GM23338 (cell line): ENCODE data around the gene NID1. TPM values are rescaled to one million over a fixed set of nuclear protein-coding genes. Genes with fewer than 3 reads are reported as not detected.

ENCODE experiments used
- ATAC-seq: fragments of 200-7000 bp; cut with Tn5 transposase; 3 replicates; pipeline ENCODE4 v1.9.1; 2020
- DNase-seq: peaks from one replicate; pipeline ENCODE4 v3.0.0-alpha.2; 2015; ENCODE audit warnings: low spot score
- H2AFZ ChIP-seq: fragments of 200-600 bp; sonication (generic); 2 replicates; pipeline ENCODE4 v1.8.0; 2016; ENCODE audit warnings: antibody characterized with exemption, mild to moderate bottlenecking, moderate library complexity
- H3F3A ChIP-seq: fragments of 200-600 bp; sonication (generic); replicated peaks from 2 replicates; pipeline ENCODE4 v1.8.0; 2017; ENCODE audit warnings: antibody characterized with exemption, mixed run types, low read depth
- H3K27ac ChIP-seq: fragments of 200-600 bp; sonication (generic); 2 replicates; pipeline ENCODE4 v1.6.1; 2016; ENCODE audit warnings: low read depth
- H3K27me3 ChIP-seq: fragments of 200-600 bp; sonication (generic); 2 replicates; pipeline ENCODE4 v1.8.0; 2016; ENCODE audit warnings: mild to moderate bottlenecking, mixed run types, moderate library complexity; ENCODE audit not compliant: insufficient read depth
- H3K36me3 ChIP-seq: fragments of 200-600 bp; sonication (generic); 2 replicates; pipeline ENCODE4 v1.8.0; 2016; ENCODE audit warnings: mild to moderate bottlenecking; ENCODE audit not compliant: insufficient read depth
- H3K4me1 ChIP-seq: fragments of 200-600 bp; sonication (generic); 2 replicates; pipeline ENCODE4 v1.8.0; 2016; ENCODE audit warnings: mild to moderate bottlenecking, moderate library complexity; ENCODE audit not compliant: insufficient read depth
- H3K4me2 ChIP-seq: fragments of 200-600 bp; sonication (generic); 2 replicates; pipeline ENCODE4 v1.7.1; 2017; ENCODE audit warnings: mixed run types
- H3K4me3 ChIP-seq: fragments of 200-600 bp; sonication (generic); 2 replicates; pipeline ENCODE4 v1.6.1; 2016; ENCODE audit warnings: mixed run types
- H3K79me2 ChIP-seq: fragments of 200-600 bp; sonication (generic); replicated peaks from 2 replicates; pipeline ENCODE4 v1.8.0; 2017; ENCODE audit warnings: mild to moderate bottlenecking; ENCODE audit not compliant: insufficient read depth
- H3K9me2 ChIP-seq: fragments of 200-600 bp; sonication (generic); 2 replicates; pipeline ENCODE4 v1.8.0; 2017; ENCODE audit not compliant: insufficient read depth
- H4K20me1 ChIP-seq: fragments of 200-600 bp; sonication (generic); replicated peaks from 2 replicates; pipeline ENCODE4 v1.8.0; 2017; ENCODE audit warnings: mild to moderate bottlenecking; ENCODE audit not compliant: insufficient read depth
- H3K27ac Mint-ChIP-seq: 2 replicates; pipeline ENCODE4 v1.8.0; 2020; ENCODE audit warnings: inconsistent platforms, mild to moderate bottlenecking, moderate library complexity, mixed read lengths
- H3K27me3 Mint-ChIP-seq: 3 replicates; pipeline ENCODE4 v1.8.0; 2022; ENCODE audit warnings: low read depth, mild to moderate bottlenecking, moderate library complexity, mixed read lengths, inconsistent platforms; ENCODE audit not compliant: insufficient read depth, poor library complexity
- H3K36me3 Mint-ChIP-seq: 3 replicates; pipeline ENCODE4 v1.8.0; 2021; ENCODE audit warnings: low read depth, mild to moderate bottlenecking, inconsistent platforms, moderate library complexity, mixed read lengths
- H3K4me1 Mint-ChIP-seq: 3 replicates; pipeline ENCODE4 v1.8.0; 2020; ENCODE audit warnings: mild to moderate bottlenecking, inconsistent platforms, mixed read lengths
- H3K4me3 Mint-ChIP-seq: 3 replicates; pipeline ENCODE4 v1.8.0; 2021; ENCODE audit warnings: moderate library complexity, mild to moderate bottlenecking, inconsistent platforms, mixed read lengths
- H3K9me3 Mint-ChIP-seq: 3 replicates; pipeline ENCODE4 v1.8.0; 2020; ENCODE audit warnings: moderate library complexity, mild to moderate bottlenecking, inconsistent platforms, mixed read lengths
- CTCF ChIP-seq, 2 experiments: fragments of 200-600 bp in 1 of 2; sonication (generic) in 1 of 2; conservative IDR thresholded peaks; 2 replicates each; pipeline versions ENCODE4 v1.5.1 to v1.6.1; 2016 to 2017; ENCODE audit warnings: antibody characterized with exemption in 2 of 2, low read depth in 2 of 2, mild to moderate bottlenecking in 2 of 2, moderate library complexity in 1 of 2
- ETS1 ChIP-seq: IDR thresholded peaks from 2 replicates; pipeline ENCODE4 v1.6.1; 2016; ENCODE audit warnings: antibody characterized with exemption
- EZH2 ChIP-seq: fragments of 200-600 bp; sonication (generic); IDR thresholded peaks from one replicate; pipeline ENCODE4 v1.8.0; 2017; ENCODE audit warnings: antibody characterized with exemption, mild to moderate bottlenecking, low read depth; ENCODE audit not compliant: unreplicated experiment
- JUNB ChIP-seq: IDR thresholded peaks from one replicate; pipeline ENCODE4 v1.6.1; 2016; ENCODE audit warnings: antibody characterized with exemption; ENCODE audit not compliant: unreplicated experiment
- POLR2AphosphoS5 ChIP-seq: IDR thresholded peaks from 2 replicates; pipeline ENCODE4 v1.6.1; 2016; ENCODE audit warnings: antibody characterized with exemption, low read depth
- REST ChIP-seq: IDR thresholded peaks from one replicate; pipeline ENCODE4 v1.6.1; 2018; ENCODE audit warnings: antibody characterized with exemption; ENCODE audit not compliant: unreplicated experiment
- STAT1 ChIP-seq: IDR thresholded peaks from one replicate; pipeline ENCODE4 v1.6.1; 2016; ENCODE audit warnings: antibody characterized with exemption; ENCODE audit not compliant: unreplicated experiment
- ZNF462 ChIP-seq: fragments of 250-450 bp; sonication (Bioruptor Pico); IDR thresholded peaks from 2 replicates; pipeline ENCODE4 v1.5.0; 2020; ENCODE audit warnings: mild to moderate bottlenecking, moderate library complexity
- polyA plus RNA-seq: library from polyadenylated mRNA; unstranded; fragments of >200 nt; fragmentation: Nextera tagmentation; extraction: Ambion mirVana; gene quantifications from 2 replicates; pipeline ENCODE4 v1.2.1, GENCODE V29; 2016
- total RNA-seq: library from RNA; depleted of rRNA; stranded (reverse); fragments of >200 nt; shearing (Covaris generic); gene quantifications from 2 replicates; pipeline ENCODE4 v1.2.3, GENCODE V29; 2014

The NID1 gene
- total and polyA plus RNA-seq, 2 experiments from 2014 or later, result 7.1 to 32.5 TPM

GRCh38 chr1:236099355-236099974, 34.6 kb upstream of the NID1 start:
- TF ChIP-seq EZH2 (no peak), ETS1 (no peak), CTCF (conservative IDR thresholded peaks at IDR 0.05; ENCODE audit: low read depth in 2 of 2) (no peak), POLR2AphosphoS5 (no peak)
- Histone ChIP-seq H3K4me1 (no peaks in the 10 kb centered on the region), H2AFZ (no peak overlapping the region), H3K9me2 (no peaks in the 10 kb centered on the region), H3K27ac (no peak overlapping the region), H4K20me1 (no peaks in the 10 kb centered on the region), H3K36me3 (no peaks in the 10 kb centered on the region), H3K27me3 (no peaks in the 10 kb centered on the region), H3K4me2 (no peak overlapping the region), H3K79me2 (no peaks in the 10 kb centered on the region), H3F3A (no peaks in the 10 kb centered on the region), H3K4me3 (no peak overlapping the region)
- Mint-ChIP-seq H3K9me3 (peaks cover 21% of the 10 kb centered on the region), H3K27ac (no peak overlapping the region), H3K27me3 (peaks cover 16% of the 10 kb centered on the region), H3K4me3 (no peak overlapping the region), H3K36me3 (peaks cover 16% of the 10 kb centered on the region), H3K4me1 (peaks cover 9% of the 10 kb centered on the region)
- no peak for ATAC-seq
- DNase-seq, result no peak

GRCh38 chr1:236098267-236098666, 33.4 kb upstream of the NID1 start:
- peaks cover 21% of the 10 kb centered on the region for H3K9me3 Mint-ChIP-seq
- ATAC-seq (no peak), DNase-seq (no peak)
- Histone ChIP-seq H3K27ac (no peak overlapping the region), H3K4me3 (no peak overlapping the region), H3K36me3 (no peaks in the 10 kb centered on the region), H4K20me1 (no peaks in the 10 kb centered on the region), H2AFZ (no peak overlapping the region), H3K4me2 (no peak overlapping the region), H3K79me2 (no peaks in the 10 kb centered on the region), H3F3A (no peaks in the 10 kb centered on the region), H3K4me1 (no peaks in the 10 kb centered on the region), H3K9me2 (no peaks in the 10 kb centered on the region), H3K27me3 (no peaks in the 10 kb centered on the region)
- peaks cover 5% of the 10 kb centered on the region; the same call in 2 of the 3 replicates for H3K4me1 Mint-ChIP-seq
- H3K36me3 Mint-ChIP-seq, result peaks cover 16% of the 10 kb centered on the region
- peaks cover 11% of the 10 kb centered on the region for H3K27me3 Mint-ChIP-seq
- no peak overlapping the region for H3K27ac Mint-ChIP-seq
- no peak overlapping the region for H3K4me3 Mint-ChIP-seq
- TF ChIP-seq ZNF462 (CRISPR knock-in tag), result no peak
- TF ChIP-seq POLR2AphosphoS5, result no peak
- TF ChIP-seq STAT1, result no peak
- TF ChIP-seq JUNB, result no peak
- TF ChIP-seq REST, result no peak
- TF ChIP-seq EZH2, result no peak
